A673 (cell line): ENCODE data around the gene MRPL40. TPM values are rescaled to one million over a fixed set of nuclear protein-coding genes. Genes with fewer than 3 reads are reported as not detected.

Experiments
- BruUV-seq: library from RNA; stranded (reverse); fragments of 400-500 nt; replicated peaks from 2 replicates; lab custom pipeline; 2021; lab: Mats Ljungman, UMichigan
- CTCF ChIA-PET: fragments of 300-600 bp; sonication (Branson Sonifier 250); formaldehyde crosslinking; loops from one replicate; lab custom pipeline; 2022; ENCODE audit warnings: antibody characterized with exemption; lab: Charles Lee
- POLR2A ChIA-PET: fragments of 300-600 bp; sonication (Branson Sonifier 250); formaldehyde crosslinking; loops from one replicate; lab custom pipeline; 2022; ENCODE audit warnings: antibody characterized with exemption; ENCODE audit not compliant: low non-redundant PET; lab: Charles Lee
- DNase-seq: peaks from one replicate; pipeline ENCODE4 v3.0.0-alpha.2; 2015; ENCODE audit warnings: low spot score
- H3K27ac ChIP-seq: fragments of 200-600 bp; sonication (generic); 2 replicates; pipeline ENCODE4 v1.5.1; 2016; ENCODE audit warnings: mixed run types, low read depth, mild to moderate bottlenecking, mixed read lengths, antibody characterized with exemption, low read length; ENCODE audit not compliant: poor library complexity, severe bottlenecking
- H3K27me3 ChIP-seq: fragments of 200-600 bp; sonication (generic); replicated peaks from 2 replicates; pipeline ENCODE4 v1.6.1; 2017; ENCODE audit warnings: mixed run types, low read depth, mild to moderate bottlenecking, mixed read lengths, antibody characterized with exemption, low read length; ENCODE audit not compliant: insufficient read depth, poor library complexity
- H3K36me3 ChIP-seq: fragments of 200-600 bp; sonication (generic); 2 replicates; pipeline ENCODE4 v1.6.1; 2016; ENCODE audit warnings: mixed run types, mild to moderate bottlenecking, mixed read lengths, antibody characterized with exemption, low read length; ENCODE audit not compliant: insufficient read depth, poor library complexity, severe bottlenecking
- H3K4me1 ChIP-seq: fragments of 200-600 bp; sonication (generic); 2 replicates; pipeline ENCODE4 v1.6.1; 2017; ENCODE audit warnings: mixed run types, mild to moderate bottlenecking, mixed read lengths, antibody characterized with exemption, low read length; ENCODE audit not compliant: insufficient read depth, poor library complexity, severe bottlenecking
- H3K4me3 ChIP-seq: fragments of 200-600 bp; sonication (generic); 2 replicates; pipeline ENCODE4 v1.5.1; 2016; ENCODE audit warnings: low read depth, mixed run types, mild to moderate bottlenecking, mixed read lengths, low read length; ENCODE audit not compliant: poor library complexity, severe bottlenecking
- H3K9me3 ChIP-seq: fragments of 200-600 bp; sonication (generic); 2 replicates; pipeline ENCODE4 v1.6.1; 2016; ENCODE audit warnings: mixed run types, low read depth, mild to moderate bottlenecking, mixed read lengths, antibody characterized with exemption, low read length; ENCODE audit not compliant: poor library complexity, severe bottlenecking
- EZH2 ChIP-seq: fragments of 200-600 bp; sonication (generic); IDR thresholded peaks from 2 replicates; pipeline ENCODE4 v1.6.1; 2017; ENCODE audit warnings: borderline replicate concordance, low read depth, mild to moderate bottlenecking, mixed read lengths, antibody characterized with exemption, low read length; ENCODE audit not compliant: poor library complexity, severe bottlenecking
- intact Hi-C: fragments of 100-400 bp; cut with micrococcal nuclease; formaldehyde crosslinking; loops from one replicate; pipeline ENCODE4 v1.10.0; 2022; ENCODE audit not compliant: unreplicated experiment
- total RNA-seq: library from RNA; stranded (reverse); gene quantifications from 2 replicates; pipeline ENCODE4 v1.2.3, GENCODE V29; 2021
- TF ChIP-seq, protein P1 (sequence below): fragments of 300-800, 200-600 bp; sonication (generic); conservative IDR thresholded peaks from 2 replicates; pipeline ENCODE4 v1.5.1; 2017; ENCODE audit warnings: low read depth, mild to moderate bottlenecking, antibody characterized with exemption, low read length, moderate library complexity, mixed read lengths

Gene MRPL40
- total RNA-seq, 1 experiment from 2014 or later: 21.9 TPM

DNA sequence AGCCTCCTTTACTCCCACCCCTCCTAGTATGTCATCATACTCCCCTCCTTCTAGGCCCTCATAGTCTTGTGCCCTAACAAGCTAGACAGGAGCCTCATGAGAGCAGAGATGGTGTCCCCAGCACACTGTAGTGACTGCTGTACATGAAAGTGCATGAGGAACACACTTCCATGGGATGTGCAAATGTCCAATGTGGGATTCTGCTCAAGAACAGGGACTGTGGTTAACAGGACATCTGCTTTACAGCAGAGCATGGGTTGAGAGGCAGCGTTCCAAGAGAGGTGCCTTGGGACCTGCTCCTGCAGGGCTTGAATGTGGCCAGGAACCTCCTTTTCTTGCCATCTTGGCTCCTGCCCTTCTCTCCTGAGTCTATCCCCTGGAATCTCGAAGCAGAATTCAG, 46.1 kb upstream of the MRPL40 start:
- no peaks in the 10 kb centered on the region for H3K27me3 ChIP-seq
- no peaks in the 10 kb centered on the region for H3K4me1 ChIP-seq
- no peaks in the 10 kb centered on the region for H3K9me3 ChIP-seq
- ChIA-PET POLR2A (no interaction called here), CTCF (no interaction called here)
- no peak overlapping the region for H3K27ac ChIP-seq
- intact Hi-C loops: no loop called here
- BruUV-seq: no TSS peak
- DNase-seq: no peak
- peaks cover 82% of the 10 kb centered on the region for H3K36me3 ChIP-seq
- TF ChIP-seq, protein P1, sequence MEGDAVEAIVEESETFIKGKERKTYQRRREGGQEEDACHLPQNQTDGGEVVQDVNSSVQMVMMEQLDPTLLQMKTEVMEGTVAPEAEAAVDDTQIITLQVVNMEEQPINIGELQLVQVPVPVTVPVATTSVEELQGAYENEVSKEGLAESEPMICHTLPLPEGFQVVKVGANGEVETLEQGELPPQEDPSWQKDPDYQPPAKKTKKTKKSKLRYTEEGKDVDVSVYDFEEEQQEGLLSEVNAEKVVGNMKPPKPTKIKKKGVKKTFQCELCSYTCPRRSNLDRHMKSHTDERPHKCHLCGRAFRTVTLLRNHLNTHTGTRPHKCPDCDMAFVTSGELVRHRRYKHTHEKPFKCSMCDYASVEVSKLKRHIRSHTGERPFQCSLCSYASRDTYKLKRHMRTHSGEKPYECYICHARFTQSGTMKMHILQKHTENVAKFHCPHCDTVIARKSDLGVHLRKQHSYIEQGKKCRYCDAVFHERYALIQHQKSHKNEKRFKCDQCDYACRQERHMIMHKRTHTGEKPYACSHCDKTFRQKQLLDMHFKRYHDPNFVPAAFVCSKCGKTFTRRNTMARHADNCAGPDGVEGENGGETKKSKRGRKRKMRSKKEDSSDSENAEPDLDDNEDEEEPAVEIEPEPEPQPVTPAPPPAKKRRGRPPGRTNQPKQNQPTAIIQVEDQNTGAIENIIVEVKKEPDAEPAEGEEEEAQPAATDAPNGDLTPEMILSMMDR: no peak
- TF ChIP-seq EZH2: no peak
- no peak overlapping the region for H3K4me3 ChIP-seq

- H3K27me3 ChIP-seq: no peaks in the 10 kb centered on the region
- H3K4me1 ChIP-seq: no peaks in the 10 kb centered on the region
- ChIA-PET CTCF (no interaction called here), POLR2A (no interaction called here)
- no peak for DNase-seq
- H3K4me3 ChIP-seq: no peak overlapping the region
- BruUV-seq: no TSS peak
- no peak overlapping the region for H3K27ac ChIP-seq
- no peaks in the 10 kb centered on the region for H3K9me3 ChIP-seq
- peaks cover 78% of the 10 kb centered on the region for H3K36me3 ChIP-seq
- TF ChIP-seq EZH2: no peak
- TF ChIP-seq, protein P1: no peak
- intact Hi-C loops: no loop called here
These were observed 45.3 kb upstream of the MRPL40 start for GRCh38 chr22:19387038-19387437.

DNA sequence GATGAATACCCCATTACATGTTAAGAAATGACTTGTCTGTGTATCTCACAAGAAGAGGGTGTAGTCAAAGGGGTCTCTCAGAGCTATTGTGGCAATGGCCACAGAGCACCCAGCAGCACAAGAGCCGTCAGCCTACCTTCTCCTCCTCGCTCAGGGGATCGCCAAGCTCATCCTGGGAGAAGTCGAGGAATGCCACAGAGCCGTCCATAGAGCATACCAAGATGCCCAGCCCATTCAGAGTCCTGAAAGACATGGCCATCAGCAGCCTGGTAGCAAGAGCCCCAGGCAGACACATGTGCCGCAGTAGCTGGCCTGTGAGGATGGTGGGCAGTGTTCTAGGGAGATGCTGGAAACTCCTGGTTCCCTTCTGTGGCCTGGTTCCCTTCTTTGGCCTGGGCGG, 44.8 kb upstream of the MRPL40 start:
- CTCF ChIA-PET: no interaction called here
- intact Hi-C loops: no loop called here
- H3K4me1 ChIP-seq: no peaks in the 10 kb centered on the region
- H3K27ac ChIP-seq: no peak overlapping the region
- DNase-seq: no peak
- peaks cover 77% of the 10 kb centered on the region for H3K36me3 ChIP-seq
- POLR2A ChIA-PET: no interaction called here
- no TSS peak for BruUV-seq
- H3K9me3 ChIP-seq: no peaks in the 10 kb centered on the region
- H3K4me3 ChIP-seq: no peak overlapping the region
- H3K27me3 ChIP-seq: no peaks in the 10 kb centered on the region
- TF ChIP-seq, protein P1: no peak
- TF ChIP-seq EZH2: no peak
